Hematopoietic multipotent progenitor cell treated with erythropoietin and hydrocortisone succinate and interleukin-3 and kit ligand, for 6 days (in vitro differentiated cells): ENCODE measurements around the gene LRFN2.

Experiments used
- DNase-seq: peaks from one replicate; pipeline ENCODE4 v3.0.0-alpha.2; 2015

Gene LRFN2

DNA sequence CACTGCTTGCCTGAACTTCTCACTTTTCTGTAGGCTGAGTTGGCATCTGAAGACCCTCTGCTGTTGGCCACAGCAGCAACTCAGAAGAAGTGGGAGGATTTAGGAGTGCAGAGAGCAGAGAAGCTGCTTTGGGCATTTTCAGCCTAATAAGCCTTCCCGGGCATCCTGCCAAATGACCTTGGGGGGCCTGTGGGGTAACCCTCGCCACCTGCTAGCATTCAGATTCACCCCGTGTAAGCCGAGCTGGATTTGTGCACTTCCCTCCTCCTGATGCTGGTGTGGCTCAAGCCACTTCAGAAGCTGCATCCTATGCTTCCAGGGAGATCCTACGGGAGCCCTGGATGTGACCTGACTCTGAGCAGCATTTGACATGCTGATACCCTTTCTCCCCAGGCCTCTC lies 114.8 kb downstream of the LRFN2 start:
- no peak for DNase-seq

DNA sequence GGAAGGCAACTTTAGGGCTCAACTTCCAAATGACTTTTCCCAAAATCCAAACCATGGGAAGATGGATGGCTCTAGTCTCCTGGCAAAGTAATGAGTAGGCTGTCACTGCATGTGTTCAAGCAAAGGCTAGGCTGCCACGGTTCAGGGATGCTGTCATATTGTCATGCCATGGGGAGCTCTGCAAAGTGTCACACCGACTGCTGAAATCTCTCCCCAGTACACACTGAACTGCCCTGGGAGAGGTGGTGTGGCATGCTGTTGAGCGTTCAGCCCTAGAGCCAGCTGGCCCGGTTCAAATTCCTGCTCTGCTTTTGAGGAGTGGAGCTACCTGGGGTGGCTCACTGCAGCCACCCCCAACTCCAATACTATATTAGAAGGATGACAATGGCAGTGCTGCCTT lies 115.9 kb downstream of the LRFN2 start:
- DNase-seq, result no peak

DNA sequence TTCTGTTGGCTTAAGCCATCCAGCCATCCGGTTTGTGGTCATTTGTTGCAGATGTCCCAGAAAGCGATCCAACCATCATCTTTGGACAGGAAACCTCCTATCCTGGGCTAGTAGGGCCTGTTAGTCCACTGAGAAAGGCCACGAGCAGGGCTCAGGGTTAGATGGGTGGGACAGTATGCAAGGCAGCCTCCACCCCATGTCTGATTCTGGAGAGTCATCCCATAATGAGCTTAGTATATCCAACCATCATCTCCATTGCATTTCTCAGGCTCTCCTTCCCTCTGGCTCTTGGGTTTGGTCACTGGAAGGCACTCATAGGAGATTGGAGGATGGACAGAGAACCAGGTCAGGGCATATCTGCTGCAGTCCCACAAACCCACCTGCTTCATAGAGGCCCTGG lies 117.8 kb downstream of the LRFN2 start:
- no peak for DNase-seq

DNA sequence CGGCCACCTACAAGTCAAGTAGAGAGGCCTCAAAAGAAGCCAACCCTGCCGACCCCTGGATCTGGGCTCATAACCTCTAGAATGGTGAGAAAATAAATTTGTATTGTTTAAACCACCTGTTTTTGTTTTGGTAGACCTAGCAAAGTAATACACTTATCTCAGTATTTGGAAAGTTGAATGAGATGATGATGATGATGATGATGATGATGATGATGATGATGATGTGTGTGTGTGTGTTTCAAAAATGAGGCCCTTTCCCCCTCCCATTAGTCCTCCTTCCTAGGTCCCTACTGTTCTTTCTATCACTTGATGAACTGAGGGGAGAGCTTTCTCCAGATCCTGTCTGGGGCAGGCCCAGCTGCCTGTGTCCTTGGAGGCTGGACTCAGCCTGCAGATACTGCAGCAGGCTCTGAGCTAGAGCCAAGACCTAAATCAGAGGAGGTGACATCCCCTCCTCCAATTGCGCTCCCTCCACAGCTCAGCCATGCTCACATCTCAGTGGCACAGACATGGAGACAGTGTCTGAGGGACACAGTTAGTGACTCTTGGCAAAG lies 120.1 kb downstream of the LRFN2 start:
- no peak for DNase-seq

DNA sequence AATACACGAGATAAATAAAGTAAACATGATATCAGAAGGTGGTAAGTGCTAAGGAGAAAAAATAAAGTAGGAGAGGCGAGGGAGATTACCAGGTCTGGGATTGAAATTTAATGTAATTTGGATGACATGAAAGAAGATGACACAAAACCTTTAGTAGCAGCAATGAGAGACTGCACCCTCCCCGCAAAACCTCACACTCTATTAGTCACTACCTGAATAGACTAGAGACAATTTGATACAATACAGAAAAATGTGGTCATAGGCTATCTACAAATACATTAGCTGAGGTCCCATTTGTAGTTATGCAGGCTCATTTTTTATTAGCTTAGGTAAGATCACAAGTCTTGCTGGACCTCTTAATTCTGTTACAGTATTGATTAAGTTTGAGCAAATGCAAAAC lies 125.5 kb downstream of the LRFN2 start:
- no peak for DNase-seq

DNA sequence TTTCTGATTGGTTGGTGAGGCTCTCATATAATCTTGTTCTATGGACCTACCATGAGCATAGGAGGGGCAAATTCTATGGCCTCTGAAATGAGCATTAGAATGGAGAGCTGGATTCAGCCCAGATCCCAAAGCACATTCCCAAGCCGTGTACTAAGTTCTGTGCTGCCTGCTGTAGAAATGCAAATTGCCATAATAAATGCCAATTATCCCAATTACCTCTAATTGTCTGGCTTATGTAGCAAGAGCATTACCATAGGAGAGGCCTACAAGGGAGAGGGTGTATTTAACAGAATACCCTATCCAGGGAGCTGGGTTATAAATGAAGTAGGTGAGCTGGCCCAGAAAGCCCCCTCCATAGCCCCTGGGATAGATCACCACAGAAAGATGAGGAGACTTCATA lies 126.8 kb downstream of the LRFN2 start:
- DNase-seq, result no peak

DNA sequence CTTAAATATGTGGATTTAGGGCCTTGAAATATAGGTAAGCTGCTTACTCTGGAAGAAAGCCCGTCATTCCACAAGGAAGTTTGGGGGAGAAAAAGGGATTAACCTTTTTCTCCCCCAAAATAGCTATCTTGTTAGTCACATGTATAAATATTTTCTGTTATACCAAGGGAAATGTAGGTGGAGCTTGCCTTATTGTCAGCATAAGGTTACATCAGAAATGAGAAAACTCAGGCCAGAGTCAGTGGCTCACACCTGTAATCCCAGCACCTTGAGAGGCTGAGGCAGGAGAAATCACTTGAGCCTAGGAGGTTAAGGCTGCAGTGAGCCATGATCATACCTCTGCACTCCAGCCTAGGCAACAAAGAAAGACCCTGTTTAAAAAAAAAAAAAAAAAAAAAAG lies 129.9 kb downstream of the LRFN2 start:
- DNase-seq, result no peak

DNA sequence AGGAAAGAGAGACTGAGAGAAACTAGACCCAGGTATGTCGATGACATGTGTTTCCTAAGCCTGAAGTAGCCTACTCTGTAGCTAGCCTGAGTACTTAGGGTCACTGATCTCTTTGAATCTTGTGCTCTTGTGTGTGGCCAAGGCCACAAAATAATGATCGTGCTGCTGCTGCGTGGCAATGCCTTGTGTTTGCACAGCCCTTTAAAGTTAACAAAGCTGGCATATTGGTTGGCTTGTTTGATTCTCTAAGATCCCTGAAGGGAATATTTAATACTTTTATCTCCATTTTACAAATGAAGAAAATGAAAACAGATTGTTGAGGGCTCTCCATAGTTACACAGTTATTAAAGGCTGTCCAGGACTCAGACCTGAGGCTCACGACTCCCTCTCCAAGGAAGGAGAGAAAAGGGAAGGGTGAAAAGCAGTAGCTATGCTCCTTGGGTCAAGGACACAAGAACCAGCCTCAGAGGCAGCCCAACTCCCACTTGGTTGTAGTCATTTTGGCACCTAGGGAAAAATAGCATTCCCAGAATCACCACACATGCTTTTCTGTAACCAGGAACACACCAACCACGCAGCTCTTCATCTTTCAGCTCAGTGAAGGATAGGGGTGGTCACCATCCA lies 130.7 kb downstream of the LRFN2 start:
- no peak for DNase-seq

DNA sequence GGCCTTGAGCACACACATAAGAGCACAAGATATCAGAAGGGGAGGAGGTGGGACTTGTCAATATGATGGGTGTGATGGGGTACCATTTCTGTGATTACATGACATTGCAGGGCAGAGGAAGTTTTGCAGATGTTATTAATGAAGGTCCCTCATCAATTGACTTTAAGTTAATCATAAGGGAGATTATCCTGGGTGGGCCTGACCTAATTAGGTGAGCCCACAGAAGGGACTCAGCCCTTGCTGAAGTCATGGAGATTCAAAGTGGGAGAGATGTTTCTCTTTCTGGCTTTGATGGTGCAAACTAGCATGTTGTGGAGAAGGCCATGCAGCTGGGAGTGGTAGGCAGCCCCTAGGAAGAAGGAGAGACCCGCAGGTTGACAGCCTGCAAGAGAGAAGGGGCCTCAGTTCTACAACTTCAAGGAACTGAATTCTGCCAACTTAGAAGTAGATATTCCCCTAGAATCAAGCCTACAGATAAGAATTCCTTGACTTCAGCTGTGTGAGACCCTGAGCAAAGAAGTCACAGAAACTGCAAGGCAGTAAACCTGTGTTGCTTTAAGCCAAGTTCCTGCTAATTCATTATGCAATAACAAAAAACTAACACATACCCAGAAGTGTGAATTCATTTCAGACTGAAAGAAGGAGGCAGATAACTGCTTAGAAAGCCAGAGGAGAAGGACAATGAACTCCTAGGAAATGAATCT lies 131.3 kb downstream of the LRFN2 start:
- no peak for DNase-seq

DNA sequence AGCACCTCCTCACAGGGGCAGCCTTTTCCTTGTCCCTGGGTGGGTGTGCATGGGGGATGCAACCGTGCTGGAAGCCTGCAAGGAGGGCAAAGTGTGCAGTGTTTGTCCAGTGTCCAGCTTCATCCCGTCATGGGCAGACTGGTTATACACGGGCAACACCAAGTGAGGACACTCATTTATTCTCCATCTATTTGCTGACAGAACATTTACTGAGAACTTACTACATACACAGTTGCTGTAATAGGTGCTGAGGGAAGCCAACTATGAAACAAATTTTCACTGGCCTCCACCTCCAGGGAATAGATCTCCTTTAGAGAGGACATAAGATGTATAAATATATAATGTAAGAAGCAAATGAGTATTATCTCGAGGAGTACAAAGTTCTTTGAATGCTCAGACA lies 136.7 kb downstream of the LRFN2 start:
- no peak for DNase-seq

DNA sequence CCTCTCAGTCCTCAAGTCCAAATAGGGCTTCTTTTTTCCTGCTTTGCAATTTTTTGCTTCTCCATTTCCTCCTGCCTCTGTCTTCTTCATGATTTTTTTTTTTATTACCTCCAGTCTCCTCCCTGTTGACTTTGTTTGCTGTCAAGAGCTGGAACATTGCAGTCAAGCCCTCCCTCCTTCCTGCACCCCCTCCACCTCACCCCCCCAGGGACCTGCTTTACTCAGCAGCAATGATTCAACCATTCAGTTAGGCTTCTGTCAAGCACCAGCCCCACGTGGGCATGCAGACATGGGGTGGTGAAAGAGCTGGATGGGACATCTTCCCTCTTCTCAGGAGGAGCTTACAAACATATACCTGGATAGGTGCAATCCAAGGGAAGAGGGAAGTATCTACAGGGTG lies 142.4 kb downstream of the LRFN2 start:
- no peak for DNase-seq

DNA sequence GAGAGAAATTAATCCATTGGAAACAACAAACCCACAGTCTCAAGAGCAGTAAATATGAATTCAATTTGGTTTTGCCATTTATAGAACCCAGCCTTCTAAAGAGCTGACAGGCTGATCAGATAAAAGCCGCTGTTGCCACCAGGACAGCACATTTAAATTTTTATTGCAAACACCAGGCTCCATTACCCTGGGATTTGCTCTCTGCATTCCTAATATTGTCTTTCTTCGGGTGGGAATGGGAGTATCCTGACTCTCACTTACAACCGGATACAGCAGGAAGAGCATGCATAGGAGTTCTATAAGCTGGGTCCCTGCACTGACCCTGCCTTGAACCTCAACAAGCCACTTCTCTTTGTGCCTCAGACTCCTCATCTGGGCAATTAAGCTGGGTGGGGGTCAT lies 142.9 kb downstream of the LRFN2 start:
- no peak for DNase-seq

DNA sequence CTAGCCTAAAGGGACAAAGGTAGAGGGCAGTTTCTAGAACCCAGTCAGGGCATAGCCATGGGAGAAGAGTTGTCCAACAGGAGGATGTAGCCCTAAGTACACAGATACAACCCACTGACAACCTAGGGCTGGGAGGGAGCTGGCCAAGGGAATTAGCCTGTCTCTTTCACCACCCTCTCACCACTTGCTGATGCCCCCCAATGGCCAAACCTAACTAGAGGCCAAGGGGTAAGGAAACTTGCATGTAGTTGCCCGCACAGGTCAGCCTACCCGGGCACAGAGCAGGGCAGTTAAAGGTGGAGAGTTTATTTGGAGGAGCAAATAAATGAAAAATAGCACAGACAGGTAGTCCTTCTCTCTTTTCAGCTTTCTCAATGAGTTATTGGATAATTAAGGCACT lies 143.3 kb downstream of the LRFN2 start:
- no peak for DNase-seq

DNA sequence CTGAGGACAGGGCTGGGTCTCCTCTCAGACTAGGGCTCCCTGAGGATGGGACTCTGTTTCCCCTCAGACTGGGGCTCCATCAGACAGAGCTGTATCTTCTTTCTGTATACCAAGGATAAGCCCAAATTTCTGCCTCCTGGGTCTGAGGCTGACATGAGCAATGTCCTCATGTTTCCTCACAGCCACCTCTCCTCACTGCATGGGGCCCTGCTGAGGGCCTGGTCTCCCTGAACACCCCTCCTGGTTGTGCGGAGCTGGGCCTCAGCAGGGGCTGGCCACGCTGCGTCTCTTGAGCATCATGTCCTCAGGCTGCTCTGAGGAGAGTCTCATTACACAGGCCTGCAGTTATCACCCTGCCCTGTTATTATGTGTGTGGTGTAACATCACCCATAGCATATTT lies 144.6 kb downstream of the LRFN2 start:
- DNase-seq, result no peak

DNA sequence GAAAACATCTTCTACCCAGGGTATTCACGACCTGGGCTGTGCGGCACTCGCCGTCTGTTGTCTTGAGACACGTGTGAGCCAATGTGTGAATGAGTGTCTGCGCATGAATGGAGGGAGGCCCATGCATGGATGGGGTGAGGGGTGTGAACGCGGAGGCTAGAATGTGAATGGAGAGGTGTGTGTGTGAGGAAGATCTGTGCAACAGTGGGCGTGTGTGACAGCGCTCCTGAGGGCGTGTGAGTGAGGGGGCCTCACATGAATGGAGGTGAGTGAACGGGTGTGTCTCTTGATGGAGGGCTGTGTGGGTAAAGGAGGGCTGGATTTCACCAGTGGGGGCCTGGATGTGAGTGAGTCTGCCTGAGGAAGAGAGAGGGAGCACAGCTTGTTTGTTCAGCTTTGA lies 146.0 kb downstream of the LRFN2 start:
- no peak for DNase-seq

DNA sequence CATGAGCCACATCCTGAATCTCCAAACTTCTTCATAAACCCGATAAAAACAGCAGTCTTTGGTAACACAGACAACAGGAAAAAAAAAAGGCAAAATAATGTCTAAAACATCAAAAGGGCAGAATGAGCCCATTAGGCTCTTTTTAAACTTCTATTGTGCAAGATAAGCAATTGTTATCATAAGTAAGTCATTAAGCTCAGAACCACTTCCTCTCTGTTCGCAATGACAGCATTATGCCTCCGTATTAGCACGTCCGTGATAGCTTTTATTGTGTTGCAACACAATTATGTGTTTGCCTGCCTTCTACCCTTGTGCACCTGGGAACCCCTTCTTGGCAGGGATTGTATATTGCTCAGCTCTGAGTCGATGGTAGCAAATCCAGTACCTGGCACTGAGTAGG lies 147.1 kb downstream of the LRFN2 start:
- peak; percentile 64 for DNase-seq

DNA sequence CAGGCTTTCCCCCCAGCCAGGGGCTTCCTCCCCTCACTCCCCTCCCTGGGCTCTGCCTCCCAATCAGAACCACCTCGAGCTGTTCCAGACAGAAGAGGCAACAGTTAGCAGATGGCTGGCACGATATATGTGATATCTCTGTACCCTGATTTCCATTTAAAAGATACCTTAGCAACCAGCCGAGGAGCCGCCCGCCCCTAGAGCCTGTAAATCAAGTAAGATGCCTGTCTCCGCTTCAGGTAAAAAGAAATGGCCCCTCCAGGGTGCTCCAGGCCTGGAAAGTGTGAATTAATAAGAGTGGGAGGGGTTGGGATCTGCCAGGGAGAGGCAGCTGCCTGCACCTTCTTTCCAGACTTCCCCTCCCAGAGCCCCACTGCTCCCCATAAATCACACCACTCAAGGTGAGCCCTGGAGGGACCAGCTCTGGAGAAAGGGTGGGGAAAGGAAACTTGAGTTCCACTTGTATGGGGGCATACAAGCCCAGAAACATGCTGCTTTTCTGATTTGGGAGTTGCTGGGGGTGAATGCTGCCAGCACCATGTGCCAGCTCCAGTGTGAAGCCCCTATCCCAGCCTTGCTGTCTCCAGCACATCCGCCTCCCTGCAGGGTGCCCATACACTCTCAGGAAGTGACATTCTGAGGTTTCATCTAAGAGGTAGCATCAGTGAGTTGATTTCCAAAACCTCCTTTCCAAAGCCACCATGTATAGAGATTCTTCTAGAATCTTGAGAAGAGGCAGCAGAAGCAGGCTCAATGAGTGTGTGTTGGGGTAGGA lies 148.0 kb downstream of the LRFN2 start:
- peak; percentile 11 for DNase-seq

DNA sequence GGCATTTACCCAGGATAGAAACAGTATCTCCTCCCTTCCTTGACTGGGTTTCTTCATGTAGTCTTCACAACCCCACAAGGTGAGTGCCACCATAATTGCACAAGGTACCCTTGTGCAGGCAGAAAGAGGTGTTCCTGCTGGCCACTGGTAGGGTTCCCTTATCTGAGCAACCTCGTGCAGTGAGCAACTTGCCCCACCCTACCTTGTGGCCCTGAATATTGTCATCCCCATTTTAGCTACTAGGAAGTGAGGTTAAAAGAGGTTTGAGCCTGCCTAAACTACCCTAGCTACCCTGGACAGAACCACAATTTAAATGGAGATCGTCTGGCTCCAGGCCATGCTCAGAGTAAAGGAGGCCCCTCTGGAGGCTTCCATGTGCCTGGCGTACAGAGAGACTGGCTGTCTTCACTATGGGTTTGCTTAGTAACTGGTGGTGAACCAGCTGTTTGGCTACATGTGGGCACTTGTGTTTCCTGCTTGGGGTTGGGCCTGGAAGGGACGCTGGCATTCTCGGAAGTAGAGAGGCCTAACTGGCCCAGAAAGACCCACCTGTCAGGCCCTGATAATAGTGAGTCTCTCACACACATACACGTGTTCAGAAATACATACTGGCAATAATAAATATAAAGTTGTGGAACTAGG lies 148.8 kb downstream of the LRFN2 start:
- peak; percentile 69 for DNase-seq

DNA sequence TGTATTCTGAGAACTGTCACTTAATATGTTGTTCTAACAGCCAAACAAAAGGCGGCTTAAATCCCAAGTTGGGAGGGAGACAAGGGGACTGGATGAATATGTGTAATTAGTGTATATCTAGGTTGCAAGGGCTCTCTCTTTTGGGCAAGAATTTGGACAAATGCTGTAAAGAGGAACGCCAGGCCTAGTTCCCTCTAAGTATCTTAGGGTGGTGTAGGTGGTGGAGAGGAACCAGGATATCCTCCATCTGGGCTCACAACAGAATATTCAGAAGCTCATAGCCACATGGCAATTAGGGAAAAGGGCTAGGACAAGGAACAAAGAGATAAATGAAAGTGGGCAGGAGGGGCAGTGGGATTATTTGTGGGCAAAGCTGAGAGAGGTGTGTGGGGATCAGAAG lies 149.5 kb downstream of the LRFN2 start:
- no peak for DNase-seq

DNA sequence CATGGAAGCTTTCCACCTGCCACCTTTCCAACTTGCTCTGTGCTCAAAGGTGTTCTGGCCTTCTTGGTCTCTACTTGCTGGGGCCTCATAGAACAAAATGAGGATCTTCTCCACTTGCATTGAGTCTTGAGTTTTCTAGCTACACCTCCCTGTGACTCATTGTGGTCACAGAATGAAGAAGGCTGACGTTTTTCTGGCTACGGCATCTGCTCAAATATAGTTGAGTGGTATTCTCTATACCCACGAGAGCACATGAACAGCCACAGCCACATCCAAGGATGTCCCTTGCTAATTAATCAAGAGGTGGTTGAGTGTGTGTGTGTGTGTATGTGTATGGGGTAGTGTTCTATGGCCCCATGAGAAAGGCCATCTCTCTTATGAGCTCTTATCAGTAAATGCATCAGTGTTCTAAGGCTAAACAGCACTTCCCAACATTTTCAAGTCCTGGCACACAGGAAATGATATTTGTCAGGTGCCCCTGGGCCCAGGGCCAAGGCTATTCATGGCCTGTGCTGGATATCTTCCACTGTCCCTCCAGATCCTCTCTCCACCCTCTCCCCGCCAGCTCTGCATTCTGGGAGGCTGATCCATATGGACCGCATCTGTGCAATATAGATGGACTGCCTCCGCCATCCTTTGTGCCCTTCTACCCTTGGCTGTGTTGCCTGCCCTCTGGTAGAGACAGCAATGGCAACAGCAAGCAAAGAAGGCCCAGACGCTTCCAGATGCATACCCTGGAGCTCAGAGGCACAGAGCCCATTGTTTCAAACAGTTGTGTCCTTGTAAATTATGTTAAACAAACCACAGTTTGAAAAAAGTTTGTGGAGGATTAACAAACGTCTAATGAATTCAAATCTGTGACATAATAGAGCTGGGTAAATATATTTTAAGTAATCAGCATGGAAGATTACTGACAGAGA lies 150.2 kb downstream of the LRFN2 start:
- DNase-seq, result peak; percentile 71

DNA sequence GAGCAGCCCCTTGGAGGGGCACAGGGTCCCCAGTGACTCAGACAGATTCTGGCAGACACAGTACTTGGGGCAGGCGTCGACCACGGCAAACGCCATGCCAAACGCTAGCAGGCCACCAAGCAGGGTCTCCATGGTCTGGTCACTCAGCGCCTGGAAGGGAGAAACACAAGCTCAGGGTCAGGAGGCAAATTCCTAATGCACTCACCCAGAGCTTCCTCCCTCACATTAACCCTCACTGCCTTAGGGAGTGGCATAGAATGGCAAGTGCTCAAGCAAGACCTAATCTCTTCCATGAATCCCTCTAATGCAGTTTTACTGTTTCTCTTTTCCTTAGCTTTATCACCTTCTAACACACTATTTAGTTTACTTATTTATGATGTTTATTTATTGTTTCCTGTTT lies 154.2 kb downstream of the LRFN2 start:
- DNase-seq, result no peak

DNA sequence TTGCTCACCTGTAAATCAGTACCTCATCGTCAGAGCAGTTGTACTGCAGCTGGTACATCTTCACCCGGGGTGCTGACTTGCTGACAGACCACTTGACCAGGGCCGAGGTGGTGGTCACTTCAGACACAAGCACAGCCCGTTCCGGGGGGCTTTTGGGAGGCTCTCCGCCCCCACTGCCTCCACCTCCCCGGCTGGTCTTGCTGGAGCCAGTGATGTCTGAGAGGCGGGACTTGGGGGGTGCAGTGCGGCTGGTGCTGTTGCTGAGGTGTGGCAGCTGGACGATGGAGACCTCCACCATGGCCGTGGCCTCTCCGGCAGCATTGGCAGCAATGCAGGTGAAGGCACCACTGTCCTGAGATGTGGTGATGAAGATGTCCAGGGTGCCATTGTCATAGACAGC lies 155.5 kb downstream of the LRFN2 start:
- DNase-seq, result no peak
